ENCODE results near the gene PPP4R2.

GRCh38 chr3:72974956-72975355 is 21.7 kb upstream of the PPP4R2 start:
- TF ChIP-seq CTCF (conservative IDR thresholded peaks at IDR 0.05) (no peak), EZH2 (IDR thresholded peaks at IDR 0.05; ENCODE audit: low read depth) (no peak)
